K562 (cell line): ENCODE measurements around the gene TLCD4. TPM values are rescaled to one million over a fixed set of nuclear protein-coding genes. Genes with fewer than 3 reads are reported as not detected.
A peak's percentile ranks its signal among the peaks of the same experiment; 100 is the strongest.

Source experiments
- ATAC-seq: fragments of 200-7000 bp; cut with Tn5 transposase; 3 replicates; pipeline ENCODE4 v1.9.1; 2020; ENCODE audit warnings: moderate library complexity
- BruUV-seq: library from RNA; stranded (reverse); fragments of 400-500 nt; replicated peaks from 2 replicates; lab custom pipeline; 2021; lab: Mats Ljungman, UMichigan
- CTCF ChIA-PET: fragments of 300-600 bp; formaldehyde crosslinking; extraction: SDS; loops from one replicate; lab custom pipeline; 2021; ENCODE audit warnings: low intra/inter-chr PET ratio; lab: Yijun Ruan, JAX
- POLR2A ChIA-PET: fragments of 300-600, 350-650 bp; sonication (Branson Sonifier 250); formaldehyde crosslinking; extraction: SDS; loops from one replicate; lab custom pipeline; 2021; ENCODE audit warnings: antibody characterized with exemption, inconsistent platforms; lab: Yijun Ruan, JAX
- DNase-seq, 4 experiments: peaks; one replicate each; pipeline versions ENCODE4 v3.0.0 to v3.0.0-alpha.2; 2011 to 2018; ENCODE audit warnings: low spot score in 3 of 4, mixed read lengths in 3 of 4; ENCODE audit errors: extremely low read depth in 1 of 4
- FAIRE-seq: peaks from 2 replicates; lab custom pipeline; 2011; peaks lifted over from hg19 to GRCh38; lab: Jason Lieb, UNC
- H2AFZ ChIP-seq: 2 replicates; pipeline ENCODE4 v1.6.0; 2011; ENCODE audit warnings: low read depth, low read length, control low read depth, inconsistent platforms
- H3K27ac ChIP-seq: fragments of 200-600 bp; 3 replicates; pipeline ENCODE4 v1.8.0; 2011; ENCODE audit warnings: low read depth, mild to moderate bottlenecking, control low read depth, inconsistent platforms, low read length, moderate library complexity, mixed read lengths; ENCODE audit errors: extremely low read depth
- H3K27me3 ChIP-seq, 2 experiments: fragments of 300-600 bp in 1 of 2; 2 replicates in 1 of 2; 3 replicates in 1 of 2; pipeline versions ENCODE4 v1.6.0 to v1.8.0; 2011; ENCODE audit warnings: inconsistent platforms in 2 of 2, low read length in 2 of 2, mild to moderate bottlenecking in 1 of 2, mixed read lengths in 1 of 2, moderate library complexity in 1 of 2; ENCODE audit not compliant: control insufficient read depth in 2 of 2, insufficient read depth in 2 of 2
- H3K36me3 ChIP-seq: fragments of 300-600 bp; 3 replicates; pipeline ENCODE4 v1.8.0; 2011; ENCODE audit warnings: mild to moderate bottlenecking, low read length, inconsistent platforms; ENCODE audit not compliant: control insufficient read depth, insufficient read depth
- H3K4me1 ChIP-seq, 2 experiments: fragments of 200-600 bp in 1 of 2; replicated peaks in 1 of 2; 2 replicates in 1 of 2; 3 replicates in 1 of 2; pipeline versions ENCODE4 v1.5.1 to v1.8.0; 2011; ENCODE audit warnings: inconsistent platforms in 2 of 2, low read length in 2 of 2, mild to moderate bottlenecking in 1 of 2, mixed read lengths in 1 of 2, moderate library complexity in 1 of 2; ENCODE audit not compliant: control insufficient read depth in 2 of 2, insufficient read depth in 2 of 2
- H3K4me2 ChIP-seq: 2 replicates; pipeline ENCODE4 v1.6.1; 2011; ENCODE audit warnings: low read length, control low read depth, inconsistent platforms, mixed read lengths; ENCODE audit not compliant: insufficient read depth
- H3K4me3 ChIP-seq: fragments of 200-600 bp; sonication (generic), shearing (Covaris generic); 2 replicates; pipeline ENCODE4 v1.5.1; 2016; ENCODE audit warnings: control low read depth, inconsistent platforms
- H3K79me2 ChIP-seq: fragments of 200-600 bp; 3 replicates; pipeline ENCODE4 v1.8.0; 2011; ENCODE audit warnings: low read length, inconsistent platforms; ENCODE audit not compliant: control insufficient read depth, insufficient read depth
- H3K9ac ChIP-seq, 2 experiments: 2 replicates each; pipeline versions ENCODE4 v1.6.0 to v1.6.1; 2011; ENCODE audit warnings: low read depth in 2 of 2, low read length in 2 of 2, control low read depth in 1 of 2, inconsistent platforms in 1 of 2, mild to moderate bottlenecking in 1 of 2, mixed read lengths in 1 of 2; ENCODE audit not compliant: insufficient read depth in 1 of 2
- H3K9me1 ChIP-seq: one replicate; pipeline ENCODE4 v1.6.0; 2011; ENCODE audit warnings: inconsistent platforms, mild to moderate bottlenecking, low read length, moderate library complexity; ENCODE audit not compliant: control insufficient read depth, insufficient read depth
- H3K9me3 ChIP-seq: replicated peaks from 2 replicates; pipeline ENCODE4 v1.5.1; 2011; ENCODE audit warnings: low read depth, low read length, inconsistent platforms; ENCODE audit not compliant: control insufficient read depth, insufficient read depth
- H4K20me1 ChIP-seq: replicated peaks from 2 replicates; pipeline ENCODE4 v1.6.1; 2011; ENCODE audit warnings: low read length, inconsistent platforms, mixed read lengths; ENCODE audit not compliant: control insufficient read depth, insufficient read depth
- CTCF ChIP-seq, 3 experiments: IDR thresholded peaks in 2 of 3; conservative IDR thresholded peaks in 1 of 3; 2 replicates each; pipeline ENCODE4 v1.5.1; 2011 to 2012; ENCODE audit warnings: low read length in 3 of 3, mild to moderate bottlenecking in 3 of 3, control low read depth in 2 of 3, improper control_type of control experiment in 1 of 3, inconsistent platforms in 1 of 3, low read depth in 1 of 3, mixed read lengths in 1 of 3, moderate library complexity in 1 of 3; ENCODE audit not compliant: insufficient read depth in 2 of 3
- GABPB1 ChIP-seq: sonication (generic); formaldehyde crosslinking; IDR thresholded peaks from 2 replicates; pipeline ENCODE4 v1.8.0; 2022; ENCODE audit warnings: mild to moderate bottlenecking, missing genetic modification reagents
- HMGN3 ChIP-seq: IDR thresholded peaks from 2 replicates; pipeline ENCODE4 v1.6.1; 2011; ENCODE audit warnings: borderline replicate concordance, low read depth, mild to moderate bottlenecking, mixed read lengths, low read length; ENCODE audit not compliant: insufficient read length; ENCODE audit errors: extremely low read depth
- MNT ChIP-seq, 2 experiments: fragments of 450-650 bp; conservative IDR thresholded peaks; 2 replicates each; pipeline ENCODE4 v1.6.1; 2017; ENCODE audit warnings: mild to moderate bottlenecking in 2 of 2, moderate library complexity in 2 of 2
- SIN3A ChIP-seq, 2 experiments: fragments of 150-350 bp in 1 of 2; IDR thresholded peaks; 2 replicates each; pipeline ENCODE4 v1.6.1; 2011 to 2016; ENCODE audit warnings: borderline replicate concordance in 2 of 2, low read depth in 2 of 2, low read length in 2 of 2, mild to moderate bottlenecking in 2 of 2, moderate library complexity in 2 of 2; ENCODE audit not compliant: control insufficient read depth in 1 of 2
- SMARCB1 ChIP-seq: IDR thresholded peaks from 2 replicates; pipeline ENCODE4 v1.6.1; 2011; ENCODE audit warnings: improper control_type of control experiment, low read depth; ENCODE audit not compliant: insufficient read length
- SPI1 ChIP-seq: IDR thresholded peaks from 2 replicates; pipeline ENCODE4 v1.6.1; 2011; ENCODE audit warnings: low read depth, low read length, control low read depth, borderline replicate concordance
- TRIM25 ChIP-seq: fragments of 450-650 bp; IDR thresholded peaks from 2 replicates; pipeline ENCODE4 v1.7.0; 2016; ENCODE audit warnings: borderline replicate concordance
- USF2 ChIP-seq: sonication (generic); formaldehyde crosslinking; IDR thresholded peaks from 2 replicates; pipeline ENCODE4 v1.5.0; 2020; ENCODE audit warnings: missing genetic modification reagents
- ZSCAN32 ChIP-seq: fragments of 450-650 bp; formaldehyde crosslinking; IDR thresholded peaks from 2 replicates; pipeline ENCODE4 v1.4.0; 2020; ENCODE audit warnings: mild to moderate bottlenecking, moderate library complexity
- in situ Hi-C: fragments of 300-500 bp; cut with MboI; formaldehyde crosslinking; loops from 4 replicates; pipeline ENCODE4 v1.15.0; 2018; ENCODE audit warnings: inconsistent platforms, mixed read lengths
- intact Hi-C: fragments of 100-400 bp; cut with micrococcal nuclease; formaldehyde crosslinking; loops from 2 replicates; pipeline ENCODE4 v1.14.2; 2022
- polyA plus RNA-seq, 8 experiments: library from polyadenylated mRNA; depleted of rRNA in 4 of 8; stranded (reverse) in 5 of 8; unstranded in 3 of 8; fragments of >200 nt; fragmentation: Nextera tagmentation in 2 of 8; fragmentation: Illumina TruSeq in 1 of 8; extraction: Ambion mirVana in 2 of 8; extraction: Trizol in 1 of 8; gene quantifications; 2 replicates each; pipeline versions ENCODE4 v1.2.1 to v1.2.3, GENCODE V29; 2011 to 2014; ENCODE audit warnings: inconsistent platforms in 1 of 8, missing spikeins in 1 of 8
- total RNA-seq, 7 experiments: library from RNA; depleted of rRNA in 6 of 7; stranded (reverse); fragments of >200 nt in 6 of 7; fragmentation: Illumina TruSeq in 2 of 7; extraction: Trizol in 2 of 7; gene quantifications; 2 replicates each; pipeline versions ENCODE4 v1.2.1 to v1.2.3, GENCODE V29; 2011 to 2021; ENCODE audit warnings: low replicate concordance in 1 of 7

The TLCD4 gene
- total and polyA plus RNA-seq, 9 of the 15 experiments (the other 6 are each of a cell fraction or from before 2014, with no cell fraction given), result 3.5 to 19.8 (median 7.6) TPM

- 0 out of 4 replicates have a peak, but pooled peaks of 1 of the 2 experiments have one; percentile 29 for TF ChIP-seq MNT (conservative IDR thresholded peaks at IDR 0.05)
- peak in 1 of 3 experiments; percentile 8; a peak in 1 of 6 replicates for TF ChIP-seq CTCF (IDR thresholded peaks at IDR 0.05 in 2 of 3, conservative IDR thresholded peaks at IDR 0.05 in 1 of 3; ENCODE audit: insufficient read depth in 2 of 3, low read depth in 1 of 3, low read length in 3 of 3)
Observed at GRCh38 chr1:95118710-95119109, 1.6 kb downstream of the TLCD4 start (continued).

GRCh38 chr1:95119273-95119672 lies 2.1 kb downstream of the TLCD4 start:
- Histone ChIP-seq H3K9ac (peak overlapping the region; percentile 39 to 84; a peak in 3 of 4 replicates), H2AFZ (no peak overlapping the region), H3K27ac (no peak overlapping the region), H3K9me1 (no peaks in the 10 kb centered on the region), H4K20me1 (no peaks in the 10 kb centered on the region; the same call in 1 of the 2 replicates), H3K79me2 (peaks cover 75% of the 10 kb centered on the region), H3K4me1 (peaks cover 21 to 43% of the 10 kb centered on the region in 2 experiments; a peak in 4 of 5 replicates), H3K36me3 (peaks cover 2% of the 10 kb centered on the region; the same call in 1 of the 3 replicates), H3K9me3 (no peaks in the 10 kb centered on the region), H3K4me3 (peak overlapping the region; percentile 83; the same call in 1 of the 2 replicates), H3K27me3 (no peaks in the 10 kb centered on the region), H3K4me2 (peak overlapping the region; percentile 87)
- ATAC-seq (no peak), FAIRE-seq (no peak), DNase-seq (no peak)
- intact Hi-C loops, result no loop called here
- CTCF ChIA-PET, result no interaction called here
- in situ Hi-C loops, result loop anchor here (5.0 kb wide), 1 partner anchor 37 kb away; no protein-coding TSS in a partner anchor
- POLR2A ChIA-PET, result interaction anchor here (0.6 to 3.1 kb wide), 5 partner anchors 10 to 1827 kb away, joined by 3 to 26 read pairs (median 3); no protein-coding TSS in a partner anchor
- BruUV-seq, result no TSS peak
- TF ChIP-seq SIN3A (IDR thresholded peaks at IDR 0.05; ENCODE audit: borderline replicate concordance in 2 of 2, control insufficient read depth in 1 of 2, low read depth in 2 of 2, low read length in 2 of 2), result no peak
- no peak for TF ChIP-seq MNT (conservative IDR thresholded peaks at IDR 0.05)
- no peak for TF ChIP-seq GABPB1
- TF ChIP-seq ZSCAN32 (CRISPR knock-in tag), result no peak
- TF ChIP-seq SPI1, result 0 out of 2 replicates have a peak, but pooled peaks have one; percentile 16
- peak; percentile 32 for TF ChIP-seq SMARCB1
- 0 out of 2 replicates have a peak, but pooled peaks have one; percentile 22 for TF ChIP-seq TRIM25
- no peak for TF ChIP-seq HMGN3
- no peak for TF ChIP-seq USF2
